Glomerular visceral epithelial cell (primary cell): ENCODE results near the gene FKBP11.
"Not testable (repeated sequence)": the region's sequence is repeated elsewhere in the genome, so short reads cannot be mapped to it uniquely, and the experiment has no call there.

Experiments
- DNase-seq: peaks from one replicate; pipeline ENCODE4 v3.0.0-alpha.2; 2016; ENCODE audit errors: extremely low spot score

The FKBP11 gene

GRCh38 chr12:48910196-48910595 lies 15.1 kb downstream of the FKBP11 start:
- no peak for DNase-seq

- not testable (repeated sequence) for DNase-seq
Measured at GRCh38 chr12:48909698-48910097, 15.6 kb downstream of the FKBP11 start.

GRCh38 chr12:48907245-48907644 lies 18.0 kb downstream of the FKBP11 start:
- no peak for DNase-seq

- peak; percentile 74 for DNase-seq
Measured at GRCh38 chr12:48903982-48904411, 21.3 kb downstream of the FKBP11 start.

- peak; percentile 28 for DNase-seq
Measured at GRCh38 chr12:48903363-48903981, 21.8 kb downstream of the FKBP11 start.

GRCh38 chr12:48901278-48901677 lies 24.0 kb downstream of the FKBP11 start:
- no peak for DNase-seq

- no peak for DNase-seq
Measured at GRCh38 chr12:48899651-48900050, 25.6 kb downstream of the FKBP11 start.

GRCh38 chr12:48894271-48894670 lies 31.0 kb downstream of the FKBP11 start:
- no peak for DNase-seq

GRCh38 chr12:48890657-48891418 lies 34.5 kb downstream of the FKBP11 start:
- DNase-seq, result peak; percentile 76

- no peak for DNase-seq
Measured at GRCh38 chr12:48889679-48890078, 35.6 kb downstream of the FKBP11 start.

GRCh38 chr12:48883305-48884161 lies 41.8 kb downstream of the FKBP11 start:
- DNase-seq, result no peak

GRCh38 chr12:48882972-48883304 lies 42.4 kb downstream of the FKBP11 start:
- no peak for DNase-seq

- peak; percentile 38 for DNase-seq
Measured at GRCh38 chr12:48882315-48882687, 43.0 kb downstream of the FKBP11 start.

- DNase-seq, result no peak
Measured at GRCh38 chr12:48881686-48882314, 43.5 kb downstream of the FKBP11 start.

GRCh38 chr12:48880647-48881046 lies 44.6 kb downstream of the FKBP11 start:
- DNase-seq, result no peak

GRCh38 chr12:48878548-48878947 lies 46.7 kb downstream of the FKBP11 start:
- no peak for DNase-seq

- no peak for DNase-seq
Measured at GRCh38 chr12:48875944-48876515, 49.3 kb downstream of the FKBP11 start.

- not testable (repeated sequence) for DNase-seq
Measured at GRCh38 chr12:48873534-48873933, 51.8 kb downstream of the FKBP11 start.

- no peak for DNase-seq
Measured at GRCh38 chr12:48873096-48873495, 52.2 kb downstream of the FKBP11 start.
